Stimulated activated CD4-positive, alpha-beta T cell treated with anti-CD3 and anti-CD28 coated beads, TNF-alpha, amount 100 ng/mL, for 48 hours (primary cell): ENCODE measurements around the gene UXS1.
A peak's percentile ranks its signal among the peaks of the same experiment; 100 is the strongest.

ENCODE experiments used
- DNase-seq, 3 donors: peaks; one replicate each; pipeline ENCODE4 v3.0.0-alpha.2; 2020; ENCODE audit warnings: low read depth in 3 of 3

Gene UXS1

GRCh38 chr2:106113361-106113966 is 80.6 kb downstream of the UXS1 start:
- DNase-seq, result no peak

GRCh38 chr2:106111882-106112571 is 82.1 kb downstream of the UXS1 start:
- no peak for DNase-seq

- DNase-seq, result no peak
These were observed 84.3 kb downstream of the UXS1 start for GRCh38 chr2:106109675-106110424.

- no peak for DNase-seq
These were observed 85.3 kb downstream of the UXS1 start for GRCh38 chr2:106108791-106109190.

GRCh38 chr2:106108351-106108750 is 85.8 kb downstream of the UXS1 start:
- no peak for DNase-seq

GRCh38 chr2:106107509-106108131 is 86.5 kb downstream of the UXS1 start:
- DNase-seq, result no peak

GRCh38 chr2:106106622-106107508 is 87.2 kb downstream of the UXS1 start:
- DNase-seq, result no peak

GRCh38 chr2:106105151-106105922 is 88.8 kb downstream of the UXS1 start:
- no peak for DNase-seq

GRCh38 chr2:106104332-106105062 is 89.6 kb downstream of the UXS1 start:
- DNase-seq, result peak in 1 of 3 donors; percentile 47

- DNase-seq, result no peak
These were observed 94.4 kb downstream of the UXS1 start for GRCh38 chr2:106099691-106100090.

- no peak for DNase-seq
These were observed 95.4 kb downstream of the UXS1 start for GRCh38 chr2:106098664-106099063.

- no peak for DNase-seq
These were observed 96.0 kb downstream of the UXS1 start for GRCh38 chr2:106098081-106098480.

GRCh38 chr2:106097038-106098000 is 96.8 kb downstream of the UXS1 start:
- DNase-seq, result no peak

- no peak for DNase-seq
These were observed 97.6 kb downstream of the UXS1 start for GRCh38 chr2:106096299-106097037.

GRCh38 chr2:106095478-106096298 is 98.4 kb downstream of the UXS1 start:
- DNase-seq, result peak in 2 of 3 donors; percentile 46 to 64

GRCh38 chr2:106094131-106094841 is 99.8 kb downstream of the UXS1 start:
- DNase-seq, result no peak
